ENCODE data around the gene NUDT7.

- TF ChIP-seq POLR2A (IDR thresholded peaks at IDR 0.05; ENCODE audit: low read depth, low read length) (no peak), POLR2AphosphoS5 (IDR thresholded peaks at IDR 0.05; ENCODE audit: low read depth, low read length) (no peak)
Observed at GRCh38 chr16:77680496-77680895, 41.8 kb upstream of the NUDT7 start.

All from GM12892 (cell line).